GM18951 (cell line): ENCODE data around the gene FAP.

Source experiments
- POLR2A ChIP-seq: IDR thresholded peaks from 4 replicates; pipeline ENCODE4 v1.6.1; 2011; ENCODE audit warnings: mild to moderate bottlenecking; ENCODE audit not compliant: insufficient read length, insufficient read depth; ENCODE audit errors: extremely low read depth
- in situ Hi-C: fragments of 300-500 bp; cut with MboI; formaldehyde crosslinking; loops from one replicate; pipeline ENCODE4 v1.12.0; 2022; ENCODE audit warnings: low sequenced_read_pairs, mixed read lengths, inconsistent platforms; ENCODE audit not compliant: unreplicated experiment

Gene FAP

GRCh38 chr2:162156149-162156548 is 87.1 kb downstream of the FAP start:
- no peak for TF ChIP-seq POLR2A
- in situ Hi-C loops: no loop called here

DNA sequence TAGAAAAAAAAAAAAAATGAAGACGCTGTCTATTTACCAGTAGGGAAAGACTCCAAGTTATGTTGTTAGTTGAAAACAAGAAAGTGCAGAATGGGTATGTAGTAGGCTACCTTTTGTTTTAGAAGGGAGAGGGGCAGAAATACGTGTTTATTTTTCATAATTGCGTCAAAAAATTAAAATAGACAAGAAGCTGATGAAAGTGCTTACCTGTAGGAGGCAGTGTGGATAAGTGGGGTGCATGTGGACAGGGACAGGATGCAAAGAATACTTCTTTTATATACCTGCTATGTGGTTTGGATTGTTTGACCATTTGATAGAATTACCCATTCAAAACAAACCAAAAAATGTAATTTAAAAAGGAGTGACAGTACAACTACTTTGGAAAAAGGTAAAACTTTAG is 88.2 kb downstream of the FAP start:
- in situ Hi-C loops: no loop called here
- no peak for TF ChIP-seq POLR2A

DNA sequence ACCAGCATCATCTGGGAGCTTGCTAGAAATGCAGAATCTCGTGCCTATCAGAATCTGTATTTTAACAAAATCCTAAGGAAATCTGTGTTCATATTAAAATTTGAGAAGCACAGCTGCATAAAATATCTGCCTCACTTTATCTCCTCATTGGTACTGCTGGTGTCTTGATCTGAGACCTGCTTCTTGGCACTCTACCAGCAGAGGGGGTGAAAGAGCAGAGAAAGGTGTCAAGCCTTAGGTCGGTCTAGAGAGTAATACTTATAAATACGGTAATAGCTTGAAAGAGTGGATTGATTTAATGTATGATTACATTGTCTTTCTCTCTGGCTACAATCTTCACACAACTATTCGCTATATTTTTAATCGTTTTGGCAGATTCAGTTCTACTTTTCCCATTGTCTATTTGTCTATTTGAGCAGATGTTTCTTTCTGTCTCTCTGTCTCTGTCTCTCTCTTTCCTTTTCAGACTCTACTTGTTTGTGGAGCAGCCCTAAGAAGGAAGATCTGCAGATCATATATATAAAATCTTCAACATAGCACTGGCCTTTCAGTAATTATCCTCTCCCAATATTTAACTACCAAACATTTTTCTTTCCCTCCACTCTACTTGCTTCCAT is 89.5 kb downstream of the FAP start:
- in situ Hi-C loops: no loop called here

DNA sequence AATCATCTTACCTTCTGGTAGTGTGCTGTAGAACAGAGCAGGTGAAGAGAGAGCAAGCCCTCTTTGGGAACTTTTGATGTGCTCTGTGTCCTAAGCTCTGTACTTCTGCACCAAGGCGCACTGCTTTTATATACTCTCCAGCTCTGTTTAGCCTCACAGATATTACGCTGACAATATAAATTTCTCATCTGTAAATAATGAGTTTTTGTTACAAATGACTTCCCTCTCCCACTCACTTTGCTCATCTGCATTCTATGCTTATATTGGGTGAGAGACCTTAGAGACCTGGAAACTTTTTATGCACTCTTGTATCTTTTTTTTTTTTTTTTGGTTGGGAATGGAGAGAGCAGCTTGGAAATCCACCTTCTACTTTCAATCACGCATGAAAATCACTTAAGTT is 91.1 kb downstream of the FAP start, which contains the start of gene GCG:
Gene GCG, minus strand, starts transcription at position 101 of the 400 bp plus-strand sequence. CDS start 3,069 bp downstream, outside the sequence.
- in situ Hi-C loops: no loop called here
- no peak for TF ChIP-seq POLR2A

More for the DNA sequence above, 89.5 kb downstream of the FAP start:
- no peak for TF ChIP-seq POLR2A

- TF ChIP-seq POLR2A: no peak
- in situ Hi-C loops: loop anchor here (25.0 kb wide), 1 partner anchor 563 kb away; no protein-coding TSS in a partner anchor
Measured at GRCh38 chr2:162149940-162150339, 93.3 kb downstream of the FAP start.

GRCh38 chr2:162149466-162149865 is 93.8 kb downstream of the FAP start:
- TF ChIP-seq POLR2A: no peak
- in situ Hi-C loops: loop anchor here (25.0 kb wide), 1 partner anchor 562 kb away; no protein-coding TSS in a partner anchor

DNA sequence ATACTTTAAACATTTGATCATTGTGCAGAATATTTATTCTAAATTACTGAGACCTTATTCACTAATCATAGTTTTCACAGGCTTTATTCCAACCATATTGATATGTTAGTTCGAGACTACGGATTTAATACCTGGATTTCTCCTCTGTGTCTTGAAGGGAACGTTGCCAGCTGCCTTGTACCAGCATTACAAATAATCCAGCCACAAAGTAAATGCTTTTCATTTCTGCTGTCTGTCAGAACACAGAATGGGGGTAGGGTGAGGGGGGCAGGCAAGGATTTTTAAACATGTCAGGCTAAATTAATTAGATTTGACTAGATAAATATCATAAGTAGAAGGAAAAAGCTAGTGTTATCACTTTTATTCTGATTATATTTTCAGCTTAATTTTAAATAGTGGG is 94.3 kb downstream of the FAP start:
- in situ Hi-C loops: loop anchor here (25.0 kb wide), 1 partner anchor 562 kb away; no protein-coding TSS in a partner anchor
- no peak for TF ChIP-seq POLR2A

DNA sequence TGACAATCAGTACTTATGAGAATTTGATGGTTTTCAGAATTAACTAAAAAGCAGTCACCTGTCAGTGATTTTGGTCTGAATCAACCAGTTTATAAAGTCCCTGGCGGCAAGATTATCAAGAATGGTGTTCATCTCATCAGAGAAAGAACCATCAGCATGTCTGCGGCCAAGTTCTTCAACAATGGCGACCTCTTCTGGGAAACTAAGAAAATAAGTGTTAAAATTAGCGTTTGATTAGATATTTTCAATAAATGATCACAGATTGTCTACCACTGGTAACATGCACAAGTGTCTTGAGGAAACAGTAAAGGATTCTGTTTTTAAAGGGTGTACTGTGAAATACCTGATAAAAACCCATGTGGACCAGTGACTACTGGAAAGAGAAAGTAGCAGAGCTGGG is 99.3 kb downstream of the FAP start:
- in situ Hi-C loops: loop anchor here (25.0 kb wide), 1 partner anchor 557 kb away; no protein-coding TSS in a partner anchor

GRCh38 chr2:162138310-162138709 is 104.9 kb downstream of the FAP start:
- no peak for TF ChIP-seq POLR2A
- in situ Hi-C loops: loop anchor here (25.0 kb wide), 1 partner anchor 551 kb away; no protein-coding TSS in a partner anchor

More for the DNA sequence above, 99.3 kb downstream of the FAP start:
- no peak for TF ChIP-seq POLR2A

GRCh38 chr2:162127422-162127821 is 115.8 kb downstream of the FAP start:
- in situ Hi-C loops: loop anchor here (10.0 to 25.0 kb wide), 2 partner anchors 123 to 540 kb away; no protein-coding TSS in a partner anchor

GRCh38 chr2:162126527-162126926 is 116.7 kb downstream of the FAP start:
- in situ Hi-C loops: loop anchor here (10.0 to 25.0 kb wide), 2 partner anchors 122 to 539 kb away; no protein-coding TSS in a partner anchor

More at GRCh38 chr2:162127422-162127821, 115.8 kb downstream of the FAP start:
- no peak for TF ChIP-seq POLR2A

DNA sequence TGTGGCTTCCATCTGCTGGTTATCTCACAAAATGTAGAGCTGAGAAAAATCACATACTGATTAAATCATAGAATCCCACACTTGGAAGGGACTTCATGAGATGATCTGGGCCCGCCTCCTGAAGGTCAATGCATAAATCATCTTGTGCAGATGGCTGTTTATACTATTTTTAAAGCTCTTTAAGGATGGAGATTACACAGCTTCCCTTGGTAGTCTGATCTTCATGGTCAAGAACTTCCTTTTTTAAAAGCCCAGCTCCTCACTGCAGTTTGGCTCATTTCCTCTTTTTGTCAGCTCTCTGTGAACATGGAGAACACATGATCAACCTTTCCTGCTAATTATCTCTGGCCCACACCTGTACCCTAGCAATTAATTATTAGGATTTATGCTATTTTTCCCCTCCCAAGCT is 117.1 kb downstream of the FAP start:
- TF ChIP-seq POLR2A: no peak
- in situ Hi-C loops: loop anchor here (10.0 to 25.0 kb wide), 2 partner anchors 121 to 539 kb away; no protein-coding TSS in a partner anchor

More at GRCh38 chr2:162126527-162126926, 116.7 kb downstream of the FAP start:
- no peak for TF ChIP-seq POLR2A

DNA sequence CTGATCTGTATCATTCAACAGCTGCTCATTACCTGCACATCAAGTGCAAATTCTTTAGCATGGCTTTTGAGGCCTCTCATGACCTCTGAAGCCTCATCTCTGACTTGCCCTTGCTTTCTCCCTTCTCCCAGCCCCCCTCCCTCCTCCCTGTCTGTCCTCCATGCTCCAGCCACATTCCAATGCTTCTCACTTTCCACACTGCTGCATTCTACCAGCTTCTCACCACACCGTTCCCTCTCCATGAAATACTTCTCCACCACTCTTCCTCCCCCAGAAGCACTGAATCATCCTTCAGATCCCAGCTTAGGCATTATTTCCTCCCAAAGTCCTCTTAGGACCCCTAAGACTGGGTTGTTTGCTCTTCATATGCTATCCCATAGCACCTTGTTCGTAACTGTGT is 118.1 kb downstream of the FAP start:
- in situ Hi-C loops: loop anchor here (10.0 to 25.0 kb wide), 2 partner anchors 120 to 538 kb away; no protein-coding TSS in a partner anchor

More for the DNA sequence above, 118.1 kb downstream of the FAP start:
- no peak for TF ChIP-seq POLR2A
